Ascending aorta (tissue), 2 donors: Measurements from ENCODE around the gene ENTHD1. TPM values are rescaled to one million over a fixed set of nuclear protein-coding genes. Genes with fewer than 3 reads are reported as not detected.

Experiments
- DNase-seq, 2 donors: peaks; one replicate each; pipeline ENCODE4 v3.0.0-alpha.2; 2019; ENCODE audit warnings: low spot score in 2 of 2
- H3K27ac ChIP-seq, 2 donors: fragments of 200-600 bp; sonication (generic); one replicate each; pipeline ENCODE4 v1.5.1; 2016 to 2017; ENCODE audit warnings: mild to moderate bottlenecking in 1 of 2
- H3K27me3 ChIP-seq: fragments of 200-600 bp; sonication (generic); one replicate; pipeline ENCODE4 v1.5.1; 2017
- H3K36me3 ChIP-seq, 2 donors: fragments of 200-600 bp; sonication (generic); one replicate each; pipeline ENCODE4 v1.5.1; 2016
- H3K4me1 ChIP-seq, 2 donors: fragments of 200-600 bp; sonication (generic); one replicate each; pipeline ENCODE4 v1.5.1; 2016 to 2017; ENCODE audit warnings: mild to moderate bottlenecking in 1 of 2
- H3K4me3 ChIP-seq, 2 donors: fragments of 200-600 bp; sonication (generic); one replicate each; pipeline ENCODE4 v1.5.1; 2016 to 2017; ENCODE audit warnings: mild to moderate bottlenecking in 1 of 2
- H3K9me3 ChIP-seq, 2 donors: fragments of 200-600 bp; sonication (generic); one replicate each; pipeline ENCODE4 v1.5.1; 2016
- CTCF ChIP-seq, 3 experiments: fragments of 200-600 bp in 2 of 3; fragments of 450-650 bp in 1 of 3; sonication (generic) in 2 of 3; IDR thresholded peaks; one replicate each; pipeline ENCODE4 v1.5.1; 2016 to 2019; ENCODE audit warnings: antibody characterized with exemption in 3 of 3, mild to moderate bottlenecking in 1 of 3, moderate library complexity in 1 of 3
- intact Hi-C: fragments of 100-400 bp; cut with DNase I; formaldehyde crosslinking; loops from one replicate; pipeline ENCODE4 v1.15.1; 2023
- total RNA-seq: library from RNA; depleted of rRNA; stranded (reverse); fragments of >200 nt; gene quantifications from one replicate; pipeline ENCODE4 v1.1.0, GENCODE V29; 2016

ENTHD1 gene
- total RNA-seq, 1 donor from 2014 or later, result 0.21 TPM

- intact Hi-C loops, result no loop called here
- Histone ChIP-seq H3K4me3 (no peak overlapping the region), H3K27me3 (no peaks in the 10 kb centered on the region), H3K4me1 (no peaks in the 10 kb centered on the region), H3K9me3 (no peaks in the 10 kb centered on the region), H3K36me3 (no peaks in the 10 kb centered on the region), H3K27ac (no peak overlapping the region)
- TF ChIP-seq CTCF (IDR thresholded peaks at IDR 0.05), result no peak
- DNase-seq, result no peak
These were observed 17.5 kb upstream of the ENTHD1 start for GRCh38 chr22:39910876-39911613.

- Histone ChIP-seq H3K4me3 (no peak overlapping the region), H3K27me3 (no peaks in the 10 kb centered on the region), H3K4me1 (no peaks in the 10 kb centered on the region), H3K36me3 (no peaks in the 10 kb centered on the region), H3K9me3 (no peaks in the 10 kb centered on the region), H3K27ac (no peak overlapping the region)
- TF ChIP-seq CTCF (IDR thresholded peaks at IDR 0.05), result no peak
- no peak for DNase-seq
- intact Hi-C loops, result no loop called here
These were observed 15.2 kb upstream of the ENTHD1 start for GRCh38 chr22:39908737-39909136.

- intact Hi-C loops, result no loop called here
- no peak for DNase-seq
These were observed 14.6 kb upstream of the ENTHD1 start for GRCh38 chr22:39908136-39908535.

GRCh38 chr22:39907605-39908097 is 14.1 kb upstream of the ENTHD1 start:
- Histone ChIP-seq H3K9me3 (no peaks in the 10 kb centered on the region), H3K36me3 (no peaks in the 10 kb centered on the region), H3K4me1 (no peaks in the 10 kb centered on the region), H3K27me3 (no peaks in the 10 kb centered on the region), H3K4me3 (no peak overlapping the region), H3K27ac (no peak overlapping the region)
- intact Hi-C loops, result no loop called here
- TF ChIP-seq CTCF (IDR thresholded peaks at IDR 0.05), result no peak
- no peak for DNase-seq

More at GRCh38 chr22:39908136-39908535, 14.6 kb upstream of the ENTHD1 start:
- Histone ChIP-seq H3K27me3 (no peaks in the 10 kb centered on the region), H3K9me3 (no peaks in the 10 kb centered on the region), H3K4me3 (no peak overlapping the region), H3K27ac (no peak overlapping the region), H3K36me3 (no peaks in the 10 kb centered on the region), H3K4me1 (no peaks in the 10 kb centered on the region)
- no peak for TF ChIP-seq CTCF (IDR thresholded peaks at IDR 0.05)

GRCh38 chr22:39907047-39907446 is 13.5 kb upstream of the ENTHD1 start:
- no peak for DNase-seq
- intact Hi-C loops, result no loop called here
- no peaks in the 10 kb centered on the region for H3K27me3 ChIP-seq
- no peak overlapping the region for H3K27ac ChIP-seq
- no peak overlapping the region for H3K4me3 ChIP-seq
- TF ChIP-seq CTCF (IDR thresholded peaks at IDR 0.05), result no peak
- H3K9me3 ChIP-seq, result no peaks in the 10 kb centered on the region
- H3K36me3 ChIP-seq, result no peaks in the 10 kb centered on the region
- no peaks in the 10 kb centered on the region for H3K4me1 ChIP-seq
